Measurements from ENCODE around the gene CLEC2A.

Gene CLEC2A

GRCh38 chr12:9868311-9868801 lies 63.8 kb downstream of the CLEC2A start:
- H3K4me3 Mint-ChIP-seq = no peak overlapping the region
- H3K36me3 Mint-ChIP-seq (ENCODE audit: low read depth) = no peaks in the 10 kb centered on the region
- H3K4me1 Mint-ChIP-seq = peaks cover 22% of the 10 kb centered on the region
- no peaks in the 10 kb centered on the region for H3K27me3 Mint-ChIP-seq (ENCODE audit: low read depth)
- peaks cover 5% of the 10 kb centered on the region for H3K9me3 Mint-ChIP-seq
- no peak for TF ChIP-seq CTCF (IDR thresholded peaks at IDR 0.05; ENCODE audit: unreplicated experiment in 3 of 3)
- H3K27ac Mint-ChIP-seq = no peak overlapping the region

- Mint-ChIP-seq H3K36me3 (ENCODE audit: low read depth) (no peaks in the 10 kb centered on the region), H3K9me3 (peaks cover 5% of the 10 kb centered on the region)
These were observed 64.6 kb downstream of the CLEC2A start for GRCh38 chr12:9867531-9867930.

GRCh38 chr12:9866860-9867269 lies 65.3 kb downstream of the CLEC2A start:
- Mint-ChIP-seq H3K4me3 (no peak overlapping the region), H3K27me3 (ENCODE audit: low read depth) (no peaks in the 10 kb centered on the region), H3K27ac (no peak overlapping the region), H3K4me1 (peaks cover 18% of the 10 kb centered on the region), H3K36me3 (ENCODE audit: low read depth) (no peaks in the 10 kb centered on the region), H3K9me3 (peaks cover 5% of the 10 kb centered on the region)
- TF ChIP-seq CTCF (IDR thresholded peaks at IDR 0.05; ENCODE audit: unreplicated experiment in 3 of 3) = no peak

More at GRCh38 chr12:9867531-9867930, 64.6 kb downstream of the CLEC2A start:
- Mint-ChIP-seq H3K4me1 (peaks cover 22% of the 10 kb centered on the region), H3K4me3 (no peak overlapping the region), H3K27me3 (ENCODE audit: low read depth) (no peaks in the 10 kb centered on the region), H3K27ac (no peak overlapping the region)
- TF ChIP-seq CTCF (IDR thresholded peaks at IDR 0.05; ENCODE audit: unreplicated experiment in 3 of 3) = no peak

- no peak for TF ChIP-seq CTCF (IDR thresholded peaks at IDR 0.05; ENCODE audit: unreplicated experiment in 3 of 3)
- Mint-ChIP-seq H3K27ac (no peak overlapping the region), H3K4me1 (peaks cover 9% of the 10 kb centered on the region), H3K27me3 (ENCODE audit: low read depth) (no peaks in the 10 kb centered on the region), H3K36me3 (ENCODE audit: low read depth) (no peaks in the 10 kb centered on the region), H3K9me3 (peaks cover 5% of the 10 kb centered on the region), H3K4me3 (no peak overlapping the region)
These were observed 67.1 kb downstream of the CLEC2A start for GRCh38 chr12:9864913-9865675.
